Ovary (tissue), 3 donors: ENCODE measurements around the gene PHACTR1.

Experiments used
- CTCF ChIP-seq, 3 donors: fragments of 450-650 bp in 2 of 3; fragments of 200-600 bp in 1 of 3; IDR thresholded peaks; one replicate each; pipeline versions ENCODE4 v1.5.1 to v1.8.0; 2016 to 2022; ENCODE audit warnings: antibody characterized with exemption in 3 of 3, mild to moderate bottlenecking in 1 of 3
- EP300 ChIP-seq: sonication (generic); formaldehyde crosslinking; IDR thresholded peaks from one replicate; pipeline ENCODE4 v1.6.1; 2017; ENCODE audit warnings: antibody characterized with exemption
- POLR2A ChIP-seq: fragments of 450-650 bp; IDR thresholded peaks from one replicate; pipeline ENCODE4 v1.6.1; 2017; ENCODE audit warnings: antibody characterized with exemption, mild to moderate bottlenecking, moderate library complexity
- donor health status: DM: no; HTN: no; CAD: no.

- TF ChIP-seq CTCF (IDR thresholded peaks at IDR 0.05): no peak
- no peak for TF ChIP-seq POLR2A
- TF ChIP-seq EP300: no peak
Observed at GRCh38 chr6:13175087-13175486, 458.5 kb downstream of the PHACTR1 start.
